ENCODE measurements around the gene KRTAP1-5. TPM values are rescaled to one million over a fixed set of nuclear protein-coding genes. Genes with fewer than 3 reads are reported as not detected.

Gene KRTAP1-5
- total RNA-seq, 1 donor = not detected

- Histone ChIP-seq H3K9me3 (ENCODE audit: low read depth, low read length) (no peaks in the 10 kb centered on the region), H3K27me3 (ENCODE audit: insufficient read depth, low read length) (peaks cover 4% of the 10 kb centered on the region), H3K4me3 (ENCODE audit: low read length) (no peak overlapping the region), H3K4me1 (ENCODE audit: insufficient read depth, low read length) (no peaks in the 10 kb centered on the region)
Observed at GRCh38 chr17:41024697-41025096, 2.3 kb downstream of the KRTAP1-5 start.

- no peaks in the 10 kb centered on the region for H3K4me1 ChIP-seq (ENCODE audit: insufficient read depth, low read length)
- H3K4me3 ChIP-seq (ENCODE audit: low read length) = no peak overlapping the region
- H3K9me3 ChIP-seq (ENCODE audit: low read depth, low read length) = no peaks in the 10 kb centered on the region
- no peaks in the 10 kb centered on the region for H3K27me3 ChIP-seq (ENCODE audit: insufficient read depth, low read length)
Observed at GRCh38 chr17:41020336-41020735, 6.7 kb downstream of the KRTAP1-5 start.

GRCh38 chr17:41019415-41019814, 7.6 kb downstream of the KRTAP1-5 start:
- H3K4me3 ChIP-seq (ENCODE audit: low read length) = no peak overlapping the region
- H3K4me1 ChIP-seq (ENCODE audit: insufficient read depth, low read length) = no peaks in the 10 kb centered on the region
- no peaks in the 10 kb centered on the region for H3K9me3 ChIP-seq (ENCODE audit: low read depth, low read length)
- H3K27me3 ChIP-seq (ENCODE audit: insufficient read depth, low read length) = no peaks in the 10 kb centered on the region

GRCh38 chr17:41018541-41018940, 8.5 kb downstream of the KRTAP1-5 start:
- Histone ChIP-seq H3K27me3 (ENCODE audit: insufficient read depth, low read length) (no peaks in the 10 kb centered on the region), H3K9me3 (ENCODE audit: low read depth, low read length) (no peaks in the 10 kb centered on the region), H3K4me3 (ENCODE audit: low read length) (no peak overlapping the region), H3K4me1 (ENCODE audit: insufficient read depth, low read length) (no peaks in the 10 kb centered on the region)

- Histone ChIP-seq H3K4me1 (ENCODE audit: insufficient read depth, low read length) (no peaks in the 10 kb centered on the region), H3K27me3 (ENCODE audit: insufficient read depth, low read length) (no peaks in the 10 kb centered on the region), H3K9me3 (ENCODE audit: low read depth, low read length) (no peaks in the 10 kb centered on the region), H3K4me3 (ENCODE audit: low read length) (no peak overlapping the region)
Observed at GRCh38 chr17:41016578-41017215, 10.3 kb downstream of the KRTAP1-5 start.

GRCh38 chr17:41015454-41015853, 11.6 kb downstream of the KRTAP1-5 start:
- Histone ChIP-seq H3K4me1 (ENCODE audit: insufficient read depth, low read length) (no peaks in the 10 kb centered on the region), H3K9me3 (ENCODE audit: low read depth, low read length) (no peaks in the 10 kb centered on the region), H3K4me3 (ENCODE audit: low read length) (no peak overlapping the region), H3K27me3 (ENCODE audit: insufficient read depth, low read length) (no peaks in the 10 kb centered on the region)

- no peaks in the 10 kb centered on the region for H3K9me3 ChIP-seq (ENCODE audit: low read depth, low read length)
- no peak overlapping the region for H3K4me3 ChIP-seq (ENCODE audit: low read length)
- H3K27me3 ChIP-seq (ENCODE audit: insufficient read depth, low read length) = no peaks in the 10 kb centered on the region
- H3K4me1 ChIP-seq (ENCODE audit: insufficient read depth, low read length) = no peaks in the 10 kb centered on the region
Observed at GRCh38 chr17:41013606-41014005, 13.4 kb downstream of the KRTAP1-5 start.

- Histone ChIP-seq H3K27me3 (ENCODE audit: insufficient read depth, low read length) (no peaks in the 10 kb centered on the region), H3K4me3 (ENCODE audit: low read length) (no peak overlapping the region), H3K9me3 (ENCODE audit: low read depth, low read length) (no peaks in the 10 kb centered on the region), H3K4me1 (ENCODE audit: insufficient read depth, low read length) (no peaks in the 10 kb centered on the region)
Observed at GRCh38 chr17:41013181-41013580, 13.8 kb downstream of the KRTAP1-5 start.

- Histone ChIP-seq H3K9me3 (ENCODE audit: low read depth, low read length) (no peaks in the 10 kb centered on the region), H3K27me3 (ENCODE audit: insufficient read depth, low read length) (no peaks in the 10 kb centered on the region), H3K4me3 (ENCODE audit: low read length) (no peak overlapping the region), H3K4me1 (ENCODE audit: insufficient read depth, low read length) (no peaks in the 10 kb centered on the region)
Observed at GRCh38 chr17:41012326-41013120, 14.5 kb downstream of the KRTAP1-5 start.

GRCh38 chr17:41010441-41010840, 16.6 kb downstream of the KRTAP1-5 start:
- H3K4me1 ChIP-seq (ENCODE audit: insufficient read depth, low read length) = no peaks in the 10 kb centered on the region
- peaks cover 2% of the 10 kb centered on the region for H3K27me3 ChIP-seq (ENCODE audit: insufficient read depth, low read length)
- H3K9me3 ChIP-seq (ENCODE audit: low read depth, low read length) = no peaks in the 10 kb centered on the region
- no peak overlapping the region for H3K4me3 ChIP-seq (ENCODE audit: low read length)

GRCh38 chr17:41009936-41010335, 17.1 kb downstream of the KRTAP1-5 start:
- no peak overlapping the region for H3K4me3 ChIP-seq (ENCODE audit: low read length)
- peaks cover 2% of the 10 kb centered on the region for H3K27me3 ChIP-seq (ENCODE audit: insufficient read depth, low read length)
- H3K9me3 ChIP-seq (ENCODE audit: low read depth, low read length) = no peaks in the 10 kb centered on the region
- no peaks in the 10 kb centered on the region for H3K4me1 ChIP-seq (ENCODE audit: insufficient read depth, low read length)

GRCh38 chr17:41009301-41009760, 17.7 kb downstream of the KRTAP1-5 start:
- no peaks in the 10 kb centered on the region for H3K9me3 ChIP-seq (ENCODE audit: low read depth, low read length)
- peaks cover 2% of the 10 kb centered on the region for H3K27me3 ChIP-seq (ENCODE audit: insufficient read depth, low read length)
- no peak overlapping the region for H3K4me3 ChIP-seq (ENCODE audit: low read length)
- no peaks in the 10 kb centered on the region for H3K4me1 ChIP-seq (ENCODE audit: insufficient read depth, low read length)

GRCh38 chr17:41008811-41009210, 18.2 kb downstream of the KRTAP1-5 start, which contains the start of gene KRTAP3-1:
TSS of gene KRTAP3-1 (minus strand) at chr17:41009128. CDS start at chr17:41009074, 54 bp downstream.
- peaks cover 2% of the 10 kb centered on the region for H3K27me3 ChIP-seq (ENCODE audit: insufficient read depth, low read length)
- no peaks in the 10 kb centered on the region for H3K9me3 ChIP-seq (ENCODE audit: low read depth, low read length)
- no peak within 1 kb of the TSS for H3K4me3 ChIP-seq (ENCODE audit: low read length)
- no peaks in the 10 kb centered on the region for H3K4me1 ChIP-seq (ENCODE audit: insufficient read depth, low read length)

- H3K4me3 ChIP-seq (ENCODE audit: low read length) = no peak overlapping the region
- H3K27me3 ChIP-seq (ENCODE audit: insufficient read depth, low read length) = peaks cover 12% of the 10 kb centered on the region
- H3K9me3 ChIP-seq (ENCODE audit: low read depth, low read length) = no peaks in the 10 kb centered on the region
- no peaks in the 10 kb centered on the region for H3K4me1 ChIP-seq (ENCODE audit: insufficient read depth, low read length)
Observed at GRCh38 chr17:41004397-41004796, 22.6 kb downstream of the KRTAP1-5 start.

- no peaks in the 10 kb centered on the region for H3K4me1 ChIP-seq (ENCODE audit: insufficient read depth, low read length)
- no peaks in the 10 kb centered on the region for H3K9me3 ChIP-seq (ENCODE audit: low read depth, low read length)
- H3K4me3 ChIP-seq (ENCODE audit: low read length) = no peak overlapping the region
- peaks cover 17% of the 10 kb centered on the region for H3K27me3 ChIP-seq (ENCODE audit: insufficient read depth, low read length)
Observed at GRCh38 chr17:41003926-41004325, 23.1 kb downstream of the KRTAP1-5 start.
